ENCODE measurements around the gene FRMD4A. TPM values are rescaled to one million over a fixed set of nuclear protein-coding genes. Genes with fewer than 3 reads are reported as not detected.

Gene FRMD4A
- total RNA-seq, 1 donor from 2014 or later: 236 TPM

DNA sequence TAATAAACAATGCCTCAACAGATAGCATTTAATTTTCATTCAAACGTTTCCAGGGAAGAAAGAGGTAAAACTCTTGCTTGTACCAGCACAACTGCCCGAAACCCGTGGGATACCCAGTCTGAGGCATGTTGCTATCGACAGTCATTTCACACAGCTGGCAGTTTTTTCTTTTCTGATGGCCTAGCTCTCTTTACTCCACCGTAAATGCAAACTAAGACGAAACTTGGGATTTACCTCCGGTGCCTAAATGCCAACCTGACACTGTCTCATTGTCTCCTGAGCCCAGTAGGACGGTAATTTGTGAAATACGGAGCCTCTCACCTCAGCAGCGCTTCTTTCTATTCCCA is 600.4 kb downstream of the FRMD4A start:
- Mint-ChIP-seq H3K27ac (ENCODE audit: unreplicated experiment) (no peak overlapping the region), H3K4me1 (ENCODE audit: unreplicated experiment) (peaks cover 4% of the 10 kb centered on the region), H3K36me3 (ENCODE audit: unreplicated experiment) (peaks cover 63% of the 10 kb centered on the region), H3K4me3 (ENCODE audit: unreplicated experiment) (no peak overlapping the region), H3K9me3 (ENCODE audit: unreplicated experiment) (no peaks in the 10 kb centered on the region), H3K27me3 (ENCODE audit: unreplicated experiment) (no peaks in the 10 kb centered on the region)
- DNase-seq (ENCODE audit: extremely low spot score, unreplicated experiment): no peak
- TF ChIP-seq, protein P1, sequence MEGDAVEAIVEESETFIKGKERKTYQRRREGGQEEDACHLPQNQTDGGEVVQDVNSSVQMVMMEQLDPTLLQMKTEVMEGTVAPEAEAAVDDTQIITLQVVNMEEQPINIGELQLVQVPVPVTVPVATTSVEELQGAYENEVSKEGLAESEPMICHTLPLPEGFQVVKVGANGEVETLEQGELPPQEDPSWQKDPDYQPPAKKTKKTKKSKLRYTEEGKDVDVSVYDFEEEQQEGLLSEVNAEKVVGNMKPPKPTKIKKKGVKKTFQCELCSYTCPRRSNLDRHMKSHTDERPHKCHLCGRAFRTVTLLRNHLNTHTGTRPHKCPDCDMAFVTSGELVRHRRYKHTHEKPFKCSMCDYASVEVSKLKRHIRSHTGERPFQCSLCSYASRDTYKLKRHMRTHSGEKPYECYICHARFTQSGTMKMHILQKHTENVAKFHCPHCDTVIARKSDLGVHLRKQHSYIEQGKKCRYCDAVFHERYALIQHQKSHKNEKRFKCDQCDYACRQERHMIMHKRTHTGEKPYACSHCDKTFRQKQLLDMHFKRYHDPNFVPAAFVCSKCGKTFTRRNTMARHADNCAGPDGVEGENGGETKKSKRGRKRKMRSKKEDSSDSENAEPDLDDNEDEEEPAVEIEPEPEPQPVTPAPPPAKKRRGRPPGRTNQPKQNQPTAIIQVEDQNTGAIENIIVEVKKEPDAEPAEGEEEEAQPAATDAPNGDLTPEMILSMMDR (IDR thresholded peaks at IDR 0.05): no peak

DNA sequence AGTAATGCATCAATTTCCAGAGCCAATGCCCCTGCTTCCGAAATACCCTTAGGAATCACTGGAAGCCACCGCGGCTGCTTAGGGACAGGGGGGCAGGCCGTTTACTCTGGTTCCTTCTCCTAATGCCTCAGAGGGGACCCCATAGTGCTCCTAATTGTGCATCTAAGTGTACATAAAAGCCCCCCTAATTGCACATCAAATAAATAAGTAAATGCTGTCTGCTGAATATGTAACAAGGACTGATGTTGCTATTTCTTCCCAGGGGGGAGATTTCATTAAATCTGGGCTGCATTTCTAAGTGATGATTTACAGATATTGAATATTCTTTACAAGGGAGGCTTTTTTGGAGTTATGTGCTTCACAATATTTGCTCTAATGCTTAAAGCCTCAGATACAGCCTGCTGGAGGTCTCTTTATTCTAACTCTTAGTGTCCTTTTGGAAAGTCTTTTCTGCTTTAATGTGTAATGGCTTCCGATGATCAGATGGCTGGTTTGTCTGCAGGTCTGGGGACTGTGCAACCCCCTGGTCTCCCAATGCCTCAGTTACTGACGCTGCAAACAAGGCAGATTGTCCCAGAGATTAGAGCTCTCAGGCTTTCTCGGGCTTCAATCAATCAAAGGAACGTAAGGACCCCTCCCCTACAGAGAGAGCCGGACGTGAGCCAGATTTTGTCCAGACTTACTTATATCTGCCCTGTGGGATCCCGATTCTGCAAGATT is 601.0 kb downstream of the FRMD4A start:
- H3K36me3 Mint-ChIP-seq (ENCODE audit: unreplicated experiment): peaks cover 68% of the 10 kb centered on the region
- H3K27ac Mint-ChIP-seq (ENCODE audit: unreplicated experiment): no peak overlapping the region
- H3K9me3 Mint-ChIP-seq (ENCODE audit: unreplicated experiment): no peaks in the 10 kb centered on the region
- DNase-seq (ENCODE audit: extremely low spot score, unreplicated experiment): no peak
- no peaks in the 10 kb centered on the region for H3K27me3 Mint-ChIP-seq (ENCODE audit: unreplicated experiment)
- TF ChIP-seq, protein P1 (IDR thresholded peaks at IDR 0.05): no peak
- H3K4me3 Mint-ChIP-seq (ENCODE audit: unreplicated experiment): no peak overlapping the region
- H3K4me1 Mint-ChIP-seq (ENCODE audit: unreplicated experiment): peaks cover 4% of the 10 kb centered on the region

DNA sequence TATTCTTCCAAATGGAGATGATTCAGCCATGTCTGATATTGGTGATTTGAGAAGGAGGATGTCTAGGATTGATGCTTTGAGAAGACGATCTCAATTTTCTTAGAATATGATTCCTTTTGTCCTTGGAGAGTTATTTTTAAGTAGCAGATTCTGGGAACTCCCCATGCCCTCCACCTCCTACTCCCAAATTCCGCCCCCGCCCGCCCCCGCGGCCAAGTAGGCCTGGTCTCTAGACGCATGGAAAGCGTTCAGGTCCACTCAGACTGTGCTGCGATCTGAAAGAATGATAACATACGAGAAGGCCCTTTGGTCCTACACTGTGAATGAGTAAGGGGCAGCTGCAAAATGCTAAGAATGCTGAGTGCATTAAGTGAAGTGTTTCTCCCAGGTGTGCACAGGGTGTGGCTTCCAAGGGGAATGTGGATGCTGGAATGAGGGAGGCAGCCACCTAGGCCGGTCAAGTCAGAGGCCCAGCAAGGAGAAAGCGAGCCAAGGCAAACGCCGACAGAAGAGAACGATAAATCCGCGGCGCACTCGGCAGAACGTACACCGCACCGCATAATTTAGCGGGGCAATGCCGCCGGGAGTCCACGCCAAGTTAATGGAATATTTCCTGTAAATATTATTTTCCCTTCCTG is 601.7 kb downstream of the FRMD4A start:
- H3K9me3 Mint-ChIP-seq (ENCODE audit: unreplicated experiment): no peaks in the 10 kb centered on the region
- no peak for DNase-seq (ENCODE audit: extremely low spot score, unreplicated experiment)
- no peak overlapping the region for H3K27ac Mint-ChIP-seq (ENCODE audit: unreplicated experiment)
- no peak overlapping the region for H3K4me3 Mint-ChIP-seq (ENCODE audit: unreplicated experiment)
- peaks cover 4% of the 10 kb centered on the region for H3K4me1 Mint-ChIP-seq (ENCODE audit: unreplicated experiment)
- no peaks in the 10 kb centered on the region for H3K27me3 Mint-ChIP-seq (ENCODE audit: unreplicated experiment)
- TF ChIP-seq, protein P1 (IDR thresholded peaks at IDR 0.05): no peak
- peaks cover 68% of the 10 kb centered on the region for H3K36me3 Mint-ChIP-seq (ENCODE audit: unreplicated experiment)

DNA sequence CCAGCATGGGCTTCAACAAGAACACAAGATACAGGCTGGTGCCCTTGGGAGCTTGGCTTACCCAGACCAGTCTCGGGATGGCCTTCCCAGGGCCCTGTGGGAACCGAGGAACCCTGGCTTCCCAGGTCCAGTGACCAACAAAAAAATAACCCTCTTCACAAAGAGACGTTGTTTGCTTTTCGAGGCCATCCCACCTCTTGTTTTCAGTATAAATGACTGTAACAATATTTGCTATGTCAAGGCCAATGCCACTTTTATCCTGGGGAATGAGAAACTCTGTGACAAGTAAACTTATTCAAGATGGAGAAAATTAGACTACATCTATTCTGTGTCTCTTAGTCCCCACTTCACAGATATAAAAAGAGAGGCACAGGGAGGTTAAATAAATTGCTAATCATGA is 605.1 kb downstream of the FRMD4A start:
- no peak overlapping the region for H3K4me3 Mint-ChIP-seq (ENCODE audit: unreplicated experiment)
- TF ChIP-seq, protein P1 (IDR thresholded peaks at IDR 0.05): no peak
- no peak overlapping the region for H3K27ac Mint-ChIP-seq (ENCODE audit: unreplicated experiment)

DNA sequence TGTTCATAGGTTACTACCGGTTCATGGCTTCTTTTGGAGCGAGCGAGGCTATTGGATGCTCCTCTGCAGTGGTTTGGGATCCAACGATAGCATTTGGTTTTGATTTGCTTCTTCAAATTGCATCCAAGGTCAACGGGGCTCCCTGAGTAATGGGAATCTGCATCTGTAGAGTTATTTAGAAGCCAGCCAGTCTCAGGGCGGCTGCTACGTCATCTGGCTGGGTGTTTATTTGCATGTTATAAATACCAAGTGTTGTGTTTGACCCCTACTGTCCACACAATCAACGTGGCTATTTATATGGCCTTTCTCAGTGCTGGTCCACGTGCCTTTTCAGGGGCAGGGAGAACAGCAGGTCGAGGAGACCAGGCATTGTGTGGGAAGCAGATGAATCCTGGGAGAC is 606.2 kb downstream of the FRMD4A start:
- Mint-ChIP-seq H3K9me3 (ENCODE audit: unreplicated experiment) (no peaks in the 10 kb centered on the region), H3K27ac (ENCODE audit: unreplicated experiment) (no peak overlapping the region), H3K4me3 (ENCODE audit: unreplicated experiment) (no peak overlapping the region), H3K27me3 (ENCODE audit: unreplicated experiment) (no peaks in the 10 kb centered on the region), H3K4me1 (ENCODE audit: unreplicated experiment) (peaks cover 9% of the 10 kb centered on the region), H3K36me3 (ENCODE audit: unreplicated experiment) (peaks cover 68% of the 10 kb centered on the region)
- TF ChIP-seq, protein P1 (IDR thresholded peaks at IDR 0.05): no peak
- no peak for DNase-seq (ENCODE audit: extremely low spot score, unreplicated experiment)

More for the DNA sequence above, 605.1 kb downstream of the FRMD4A start:
- H3K9me3 Mint-ChIP-seq (ENCODE audit: unreplicated experiment): no peaks in the 10 kb centered on the region
- DNase-seq (ENCODE audit: extremely low spot score, unreplicated experiment): no peak
- peaks cover 71% of the 10 kb centered on the region for H3K36me3 Mint-ChIP-seq (ENCODE audit: unreplicated experiment)
- H3K4me1 Mint-ChIP-seq (ENCODE audit: unreplicated experiment): peaks cover 4% of the 10 kb centered on the region
- H3K27me3 Mint-ChIP-seq (ENCODE audit: unreplicated experiment): no peaks in the 10 kb centered on the region

All from osteocyte (in vitro differentiated cells).